DMS53 treated with DMSO at 0.1 percent for 48 hours (cell line): ENCODE results near the gene HS3ST2.
"Not testable (repeated sequence)": the region's sequence is repeated elsewhere in the genome, so short reads cannot be mapped to it uniquely, and the experiment has no call there.

Experiments
- DNase-seq: peaks from one replicate; lab custom pipeline; 2025; ENCODE audit not compliant: unreplicated experiment; lab: John Stamatoyannopoulos, UW

Gene HS3ST2

DNA sequence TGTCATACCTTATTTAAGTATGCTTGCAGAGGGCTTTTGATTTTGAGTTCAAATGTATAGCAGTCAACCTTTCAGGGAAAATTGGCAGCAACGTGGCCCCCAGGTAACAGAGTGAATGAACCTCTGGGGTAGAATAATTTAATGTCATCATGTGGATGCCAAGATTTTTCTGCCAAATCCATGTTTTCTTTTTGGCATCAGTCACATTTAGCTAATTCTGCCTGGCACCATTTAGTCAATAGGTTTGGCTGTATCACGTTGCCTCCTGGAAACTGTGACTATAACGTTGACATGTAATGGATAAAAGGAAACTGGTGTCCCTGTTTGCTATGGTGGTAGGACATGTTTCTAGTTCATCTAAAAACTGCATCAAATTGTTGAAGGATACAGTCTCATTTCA is 115.5 kb downstream of the HS3ST2 start:
- DNase-seq: no peak

DNA sequence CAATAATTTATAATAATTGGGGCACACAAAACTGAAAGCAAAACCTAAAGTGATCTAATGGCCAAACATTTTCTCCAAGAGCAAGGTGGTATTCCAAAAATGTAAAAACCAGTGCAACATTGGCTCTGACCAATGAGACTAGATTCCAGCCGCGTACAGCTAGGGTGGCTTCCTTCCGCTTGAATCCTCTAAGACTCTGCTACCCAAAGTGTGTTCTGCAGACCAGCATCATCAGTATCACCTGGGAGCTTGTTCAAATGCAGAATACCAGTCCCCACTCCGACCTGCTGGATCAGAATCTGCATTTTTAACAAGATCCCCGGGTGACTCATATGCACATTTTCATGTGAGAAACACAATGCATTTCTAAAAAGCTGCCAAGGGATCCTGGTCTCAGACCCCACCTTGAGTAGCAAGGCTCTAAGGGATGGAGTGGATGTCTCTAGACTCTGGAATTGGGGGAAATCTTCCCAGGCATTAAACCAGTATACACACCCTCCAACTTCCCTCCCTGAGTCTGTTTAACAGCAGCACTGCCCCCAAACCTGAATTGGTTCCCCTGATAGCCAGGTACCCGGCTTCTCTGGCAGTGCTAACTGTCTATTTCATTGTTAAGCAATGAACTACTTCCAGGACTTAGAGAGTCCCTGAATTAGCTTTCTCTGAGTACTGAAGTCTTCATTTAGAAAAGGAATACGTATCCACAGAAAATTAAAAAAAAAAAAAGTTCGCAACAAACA is 118.2 kb downstream of the HS3ST2 start:
- no peak for DNase-seq

DNA sequence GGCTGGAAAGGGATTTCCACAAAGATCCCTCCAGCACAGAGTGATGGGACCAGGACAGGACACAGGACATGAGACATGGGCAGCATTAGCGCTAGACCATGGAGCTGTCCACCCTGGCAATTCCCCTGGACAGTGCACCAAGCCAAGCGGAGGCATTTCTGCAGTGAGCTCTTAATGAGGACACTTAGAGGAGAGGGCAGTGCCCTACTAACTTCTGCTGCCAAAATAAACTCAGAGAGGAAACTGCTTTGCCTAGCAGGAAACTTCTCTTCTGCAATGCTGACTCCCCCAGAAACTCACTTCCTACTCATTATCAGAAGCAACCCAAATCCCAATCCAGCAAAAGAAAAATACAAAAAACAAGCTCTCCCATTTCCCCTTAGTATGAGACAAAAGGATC is 119.2 kb downstream of the HS3ST2 start:
- no peak for DNase-seq

DNA sequence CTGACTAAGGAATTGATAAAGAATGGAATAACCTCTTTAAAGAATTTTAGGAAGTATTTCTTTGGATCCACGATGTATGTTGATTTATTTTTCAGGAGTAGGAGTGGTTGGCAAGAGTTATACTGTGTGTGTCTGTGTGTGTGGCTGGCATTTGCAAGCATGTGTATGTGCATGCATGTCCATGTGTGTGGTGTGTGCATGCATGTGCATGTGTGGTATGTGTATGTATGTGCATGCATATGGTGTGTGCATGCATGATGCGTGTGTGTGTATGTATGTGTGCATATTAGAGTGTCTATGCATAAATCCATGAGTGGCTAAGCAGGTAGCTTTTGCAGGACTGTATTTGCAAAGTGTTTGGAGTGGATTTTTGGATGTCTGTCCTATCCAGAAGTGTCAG is 120.8 kb downstream of the HS3ST2 start:
- DNase-seq: no peak

DNA sequence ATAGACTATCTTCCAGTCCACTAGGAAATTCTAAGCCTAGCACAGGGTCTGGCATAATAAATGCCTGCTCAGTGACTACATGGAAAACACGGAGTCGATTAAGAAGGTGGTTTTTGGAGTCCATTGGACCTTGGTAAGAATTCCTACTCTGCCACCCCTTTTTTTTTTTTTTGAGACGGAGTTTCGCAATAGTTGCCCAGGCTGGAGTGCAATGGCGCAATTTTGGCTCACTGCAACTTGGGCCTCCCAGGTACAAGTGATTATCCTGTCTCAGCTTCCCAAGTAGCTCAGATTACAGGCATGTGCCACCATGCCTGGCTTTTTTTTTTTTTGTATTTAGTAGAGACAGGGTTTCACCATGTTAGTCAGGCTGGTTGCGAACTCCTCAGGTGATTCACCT is 123.2 kb downstream of the HS3ST2 start:
- DNase-seq: no peak

DNA sequence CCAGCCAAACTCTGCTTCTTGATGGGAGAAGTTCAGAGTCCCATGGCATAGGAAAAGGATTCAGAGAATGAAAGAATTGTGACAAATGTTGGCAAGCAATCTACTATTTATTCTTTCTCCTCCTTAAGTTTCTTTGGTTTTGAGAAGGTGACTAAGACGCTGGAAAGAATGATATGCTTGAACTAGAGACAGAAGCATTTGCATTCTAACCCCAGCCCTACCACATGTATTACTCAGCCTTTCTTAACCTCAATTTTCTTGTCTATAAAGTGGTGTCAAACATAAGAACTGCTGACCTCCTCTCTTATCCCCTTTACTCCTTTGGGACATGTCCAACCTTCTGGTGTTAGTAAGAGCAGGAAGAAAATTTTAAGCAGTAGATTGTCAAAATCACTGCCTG is 124.7 kb downstream of the HS3ST2 start:
- DNase-seq: no peak

DNA sequence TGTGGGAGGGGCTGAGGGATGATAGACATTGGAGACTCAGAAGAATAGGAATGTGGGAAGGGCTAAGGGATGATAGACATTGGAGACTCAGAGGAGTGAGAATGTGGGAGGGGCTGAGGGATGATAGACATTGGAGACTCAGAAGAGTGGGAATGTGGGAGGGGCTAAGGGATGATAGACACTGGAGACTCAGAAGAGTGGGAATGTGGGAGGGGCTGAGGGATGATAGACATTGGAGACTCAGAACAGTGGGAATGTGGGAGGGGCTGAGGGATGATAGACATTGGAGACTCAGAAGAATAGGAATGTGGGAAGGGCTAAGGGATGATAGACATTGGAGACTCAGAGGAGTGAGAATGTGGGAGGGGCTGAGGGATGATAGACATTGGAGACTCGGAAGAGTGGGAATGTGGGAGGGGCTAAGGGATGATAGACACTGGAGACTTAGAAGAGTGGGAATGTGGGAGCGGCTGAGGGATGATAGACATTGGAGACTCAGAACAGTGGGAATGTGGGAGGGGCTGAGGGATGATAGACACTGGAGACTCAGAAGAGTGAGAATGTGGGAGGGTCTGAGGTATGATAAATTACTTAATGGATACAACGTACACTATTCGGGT is 125.9 kb downstream of the HS3ST2 start:
- DNase-seq: not testable (repeated sequence)

DNA sequence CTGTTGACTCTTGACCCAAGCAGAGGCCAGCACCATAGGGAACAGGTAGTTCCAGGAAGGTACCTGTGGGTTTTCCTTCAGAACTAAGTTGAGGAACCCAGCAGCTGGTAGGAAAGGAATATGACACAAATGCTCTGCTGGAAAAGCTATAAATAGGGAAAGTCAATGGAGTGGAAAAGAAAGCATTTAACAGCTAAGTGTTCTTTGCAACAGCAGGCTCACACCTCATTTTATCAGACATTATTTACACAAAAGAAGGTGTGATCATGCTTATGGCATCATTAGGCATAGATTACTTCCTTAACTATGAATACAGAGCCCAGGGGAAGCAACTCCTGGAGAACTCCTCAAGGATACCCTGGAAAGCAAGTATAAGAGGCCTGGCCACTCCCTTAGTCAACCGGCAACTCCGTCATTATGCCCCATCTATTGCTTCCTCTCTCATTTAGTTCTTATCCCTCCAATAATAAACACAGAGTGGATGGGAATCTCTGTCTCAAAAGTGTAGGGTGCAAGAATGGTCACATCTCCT is 128.1 kb downstream of the HS3ST2 start:
- no peak for DNase-seq

DNA sequence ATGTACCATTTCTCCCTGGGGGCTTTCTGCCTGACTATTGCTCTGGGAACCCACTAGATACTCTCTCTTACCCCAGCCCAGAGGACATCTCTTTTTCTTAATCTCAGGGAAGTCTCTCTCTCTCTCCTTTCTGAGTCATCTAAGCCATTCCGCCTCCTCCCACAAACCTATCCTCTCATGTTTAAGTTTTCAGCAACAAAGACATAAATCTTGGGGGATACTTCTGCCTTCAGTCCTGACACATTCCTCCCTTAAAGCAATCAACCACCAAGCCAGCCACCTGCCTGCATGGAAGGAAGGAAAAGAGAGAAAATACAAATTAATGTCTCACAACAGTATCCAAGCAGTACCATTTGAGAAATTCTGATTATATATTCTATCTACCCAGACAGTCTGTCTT is 128.8 kb downstream of the HS3ST2 start:
- no peak for DNase-seq

DNA sequence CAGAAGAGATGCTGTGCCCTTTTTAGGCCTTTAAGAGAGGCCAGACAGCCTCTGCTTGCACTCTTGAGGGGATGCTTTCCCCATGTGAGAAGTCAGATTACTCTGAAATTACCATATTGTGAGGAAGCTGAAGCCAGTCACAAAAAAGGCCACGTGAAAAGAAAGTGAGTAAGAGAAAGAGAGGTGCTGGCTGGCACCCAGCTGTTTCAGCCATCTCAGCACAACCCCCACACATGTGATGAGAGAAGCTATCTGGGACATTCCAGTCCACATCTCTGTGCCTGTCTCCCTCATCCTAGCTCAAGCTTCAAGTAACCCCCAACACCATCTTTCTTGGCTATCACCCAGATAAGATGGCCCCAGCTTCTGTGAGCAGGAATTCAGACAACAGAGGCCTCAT is 131.4 kb downstream of the HS3ST2 start:
- DNase-seq: no peak

DNA sequence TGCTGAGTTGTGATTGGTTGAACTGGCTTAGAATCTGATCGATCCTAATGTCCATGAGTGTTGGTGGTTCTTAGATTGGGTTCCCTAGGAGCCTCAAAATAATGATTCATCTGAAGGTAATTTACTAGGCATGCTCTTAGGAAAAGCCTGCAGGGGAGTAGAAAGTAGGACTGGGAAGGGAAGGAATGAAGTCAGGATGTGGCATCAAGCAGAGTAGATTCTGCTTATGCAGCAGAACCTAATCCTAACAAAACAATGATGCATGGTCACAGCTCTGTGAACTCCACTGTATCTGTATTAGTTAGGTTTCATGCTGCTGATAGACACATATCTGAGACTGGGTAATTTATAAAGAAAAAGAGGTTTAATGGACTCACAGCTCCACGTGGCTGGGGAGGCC is 132.5 kb downstream of the HS3ST2 start:
- no peak for DNase-seq

DNA sequence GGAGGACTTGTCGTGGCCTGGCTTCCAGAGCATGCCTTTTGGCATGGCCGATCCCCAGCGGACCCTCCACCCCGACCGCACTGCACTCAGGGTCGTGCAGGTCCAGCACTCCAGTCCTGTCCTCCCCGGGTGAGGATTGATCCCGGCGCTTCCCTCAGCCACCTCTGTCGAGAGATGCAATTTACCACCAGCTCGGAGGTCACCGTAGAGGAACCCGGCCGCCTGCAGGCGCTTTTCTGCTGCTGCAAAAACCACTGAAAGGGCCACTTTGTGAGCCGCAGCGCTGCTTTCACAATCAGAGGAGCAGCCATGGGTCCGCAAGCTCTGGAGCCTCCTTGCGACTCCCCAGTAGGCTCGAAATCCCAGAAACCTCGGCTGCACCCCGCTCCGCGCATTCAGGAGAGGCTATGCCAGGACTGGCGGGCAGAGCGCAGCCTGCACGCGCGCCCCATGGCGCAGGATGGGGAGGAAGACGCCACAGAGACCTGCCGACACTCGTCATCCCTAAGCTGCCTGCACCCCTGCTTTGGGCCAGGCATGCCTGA is 134.2 kb downstream of the HS3ST2 start:
- no peak for DNase-seq

DNA sequence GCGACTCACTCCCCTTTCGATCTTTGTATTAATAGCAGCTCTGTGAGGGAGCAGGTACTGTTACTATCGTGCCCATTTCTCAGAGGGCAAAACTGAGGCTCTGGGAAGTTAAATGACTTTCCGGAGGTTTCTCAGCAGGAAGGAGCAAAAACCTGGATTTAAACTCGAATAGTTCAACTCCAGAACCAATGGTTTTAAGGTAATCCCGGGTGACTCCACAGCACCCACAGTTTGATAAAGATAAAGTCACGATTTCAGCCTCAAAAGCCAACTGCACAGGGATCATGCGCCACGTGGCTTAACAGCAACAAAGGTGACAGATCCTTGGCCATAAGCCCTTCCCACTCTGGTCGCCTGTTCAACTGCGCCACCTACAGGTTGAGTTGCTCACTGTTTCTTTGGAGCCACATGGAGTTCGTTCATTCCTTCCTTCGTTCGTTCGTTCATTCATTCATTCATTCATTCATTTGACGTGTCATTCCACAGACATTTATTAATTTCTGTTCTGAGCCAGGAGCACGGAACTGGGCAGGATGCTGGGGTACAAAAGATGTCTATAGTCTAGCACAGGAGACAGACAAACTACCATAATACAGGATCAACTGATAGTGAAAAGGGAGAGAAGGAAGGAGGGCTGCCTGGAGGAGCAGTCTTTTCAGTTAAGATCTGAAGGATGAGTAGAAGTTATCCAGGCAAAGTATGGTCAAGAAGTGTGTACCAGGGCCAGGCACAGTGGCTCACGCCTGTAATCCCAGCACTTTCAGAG is 134.8 kb downstream of the HS3ST2 start:
- DNase-seq: peak; percentile 69

DNA sequence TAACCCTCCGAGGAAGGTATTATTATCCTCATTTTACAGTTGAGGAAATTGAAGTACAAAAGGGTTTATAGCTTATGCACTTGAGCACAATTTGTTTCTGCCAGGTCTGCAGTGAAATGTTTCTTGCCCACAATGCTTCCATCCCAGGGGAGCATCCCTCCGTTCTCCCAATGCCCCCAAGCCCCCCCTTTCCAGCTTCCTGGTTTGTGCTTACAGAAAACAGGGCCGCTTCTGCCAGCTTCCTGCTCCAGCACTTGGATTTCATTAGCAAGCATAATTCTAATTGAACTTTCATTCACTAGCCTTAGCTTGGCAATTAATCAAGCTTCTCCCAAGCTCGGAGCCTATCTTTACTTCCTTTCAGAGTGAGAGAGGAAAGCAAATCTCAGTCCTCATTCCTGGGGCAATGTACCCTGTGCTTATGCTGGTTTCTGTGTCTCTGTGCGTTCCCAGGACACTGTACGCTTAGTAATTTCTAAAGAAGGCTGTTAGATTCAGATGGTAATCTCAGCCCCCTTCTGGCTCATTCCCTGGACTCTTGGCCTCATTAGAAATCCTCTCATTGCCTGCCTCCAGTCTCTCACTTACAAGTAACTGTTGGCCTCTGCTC is 141.6 kb downstream of the HS3ST2 start:
- no peak for DNase-seq

DNA sequence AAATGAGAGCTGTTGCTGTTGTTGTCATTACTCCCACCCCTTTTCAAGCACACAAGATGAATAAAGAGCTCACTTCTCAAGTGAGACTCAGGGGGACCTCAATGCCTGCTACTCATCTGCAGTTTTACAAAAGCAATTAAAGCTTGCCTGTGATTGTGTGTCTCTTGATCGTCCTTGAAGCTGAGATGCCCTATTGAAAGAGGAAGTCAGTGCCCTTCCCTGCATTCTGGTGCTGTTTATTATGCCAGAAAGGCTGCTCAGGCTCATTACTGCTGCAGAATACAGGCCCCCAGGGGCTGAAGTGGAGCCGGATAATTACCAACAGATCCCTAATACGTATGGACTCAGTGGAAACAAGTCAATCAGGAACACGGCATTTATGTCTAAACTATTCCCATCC is 147.2 kb downstream of the HS3ST2 start:
- no peak for DNase-seq

DNA sequence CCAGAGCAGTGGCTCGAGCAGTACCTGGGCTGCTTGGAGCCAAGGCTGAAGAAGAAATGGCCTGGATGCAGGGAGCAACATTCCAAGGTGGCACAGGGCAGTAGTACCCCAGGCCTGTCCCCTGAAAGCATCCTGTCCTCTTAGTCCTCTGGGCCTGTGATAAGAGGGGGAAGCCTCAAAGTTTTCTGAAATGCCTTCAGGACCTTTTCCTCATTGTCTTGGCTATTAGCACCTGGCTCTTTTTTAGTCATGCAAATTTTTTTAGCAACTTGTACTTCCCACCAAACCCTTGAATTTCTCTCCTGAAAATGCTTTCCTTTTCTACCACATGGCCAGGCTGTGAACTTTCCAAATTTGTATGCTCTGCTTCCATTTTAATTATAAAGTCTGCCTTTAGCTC is 148.9 kb downstream of the HS3ST2 start:
- DNase-seq: no peak
